T-helper 9 cell (primary cell): Measurements from ENCODE around the gene C17orf67.

Experiments used
- DNase-seq: peaks from one replicate; pipeline ENCODE4 v3.0.0-alpha.2; 2020

The C17orf67 gene

GRCh38 chr17:56833057-56833808 is 487 bp downstream of the C17orf67 start:
- peak; percentile 58 for DNase-seq

- no peak for DNase-seq
These were observed 1.3 kb downstream of the C17orf67 start for GRCh38 chr17:56832446-56832845.

GRCh38 chr17:56831369-56832095 is 2.2 kb downstream of the C17orf67 start:
- no peak for DNase-seq

- DNase-seq, result no peak
These were observed 2.9 kb downstream of the C17orf67 start for GRCh38 chr17:56830726-56831368.

- no peak for DNase-seq
These were observed 6.9 kb downstream of the C17orf67 start for GRCh38 chr17:56826611-56827414.

- DNase-seq, result no peak
These were observed 9.2 kb downstream of the C17orf67 start for GRCh38 chr17:56824503-56824902.

- no peak for DNase-seq
These were observed 9.9 kb downstream of the C17orf67 start for GRCh38 chr17:56823848-56824247.

- no peak for DNase-seq
These were observed 11.0 kb downstream of the C17orf67 start for GRCh38 chr17:56822725-56823124.

GRCh38 chr17:56821847-56822534 is 11.7 kb downstream of the C17orf67 start:
- DNase-seq, result no peak

GRCh38 chr17:56820207-56820606 is 13.5 kb downstream of the C17orf67 start:
- DNase-seq, result no peak

- DNase-seq, result peak; percentile 55
These were observed 14.1 kb downstream of the C17orf67 start for GRCh38 chr17:56819431-56820145.

- no peak for DNase-seq
These were observed 14.7 kb downstream of the C17orf67 start for GRCh38 chr17:56819030-56819429.

GRCh38 chr17:56817066-56817465 is 16.7 kb downstream of the C17orf67 start:
- DNase-seq, result no peak

GRCh38 chr17:56815711-56816110 is 18.0 kb downstream of the C17orf67 start:
- DNase-seq, result no peak

- no peak for DNase-seq
These were observed 20.8 kb downstream of the C17orf67 start for GRCh38 chr17:56812901-56813388.

GRCh38 chr17:56810891-56811775 is 22.6 kb downstream of the C17orf67 start:
- no peak for DNase-seq

GRCh38 chr17:56810343-56810742 is 23.4 kb downstream of the C17orf67 start:
- DNase-seq, result no peak

- DNase-seq, result no peak
These were observed 23.9 kb downstream of the C17orf67 start for GRCh38 chr17:56809820-56810179.

GRCh38 chr17:56809106-56809819 is 24.5 kb downstream of the C17orf67 start:
- DNase-seq, result no peak

GRCh38 chr17:56808503-56808902 is 25.2 kb downstream of the C17orf67 start:
- DNase-seq, result no peak
